GM12874 (cell line): Measurements from ENCODE around the gene IRAK3.

ENCODE experiments used
- CTCF ChIP-seq: IDR thresholded peaks from 2 replicates; pipeline ENCODE4 v1.5.1; 2011; ENCODE audit warnings: low read depth, mild to moderate bottlenecking, control low read depth, low read length, moderate library complexity; ENCODE audit not compliant: insufficient read depth

IRAK3 gene

DNA sequence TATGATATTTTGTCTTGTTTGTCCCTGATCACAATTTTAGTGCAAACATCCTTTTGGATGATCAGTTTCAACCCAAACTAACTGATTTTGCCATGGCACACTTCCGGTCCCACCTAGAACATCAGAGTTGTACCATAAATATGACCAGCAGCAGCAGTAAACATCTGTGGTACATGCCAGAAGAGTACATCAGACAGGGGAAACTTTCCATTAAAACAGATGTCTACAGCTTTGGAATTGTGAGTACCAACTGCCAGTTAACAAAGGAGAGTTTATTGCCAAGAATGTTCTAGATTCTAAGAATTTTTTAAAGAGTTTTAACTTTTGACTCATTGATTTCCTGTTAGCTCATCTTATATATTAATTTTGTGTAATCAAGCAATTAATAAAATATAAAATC is 55.4 kb downstream of the IRAK3 start:
- no peak for TF ChIP-seq CTCF

- no peak for TF ChIP-seq CTCF
Observed at GRCh38 chr12:66247741-66248140, 58.7 kb downstream of the IRAK3 start.

GRCh38 chr12:66251049-66251448 is 62.0 kb downstream of the IRAK3 start:
- no peak for TF ChIP-seq CTCF

DNA sequence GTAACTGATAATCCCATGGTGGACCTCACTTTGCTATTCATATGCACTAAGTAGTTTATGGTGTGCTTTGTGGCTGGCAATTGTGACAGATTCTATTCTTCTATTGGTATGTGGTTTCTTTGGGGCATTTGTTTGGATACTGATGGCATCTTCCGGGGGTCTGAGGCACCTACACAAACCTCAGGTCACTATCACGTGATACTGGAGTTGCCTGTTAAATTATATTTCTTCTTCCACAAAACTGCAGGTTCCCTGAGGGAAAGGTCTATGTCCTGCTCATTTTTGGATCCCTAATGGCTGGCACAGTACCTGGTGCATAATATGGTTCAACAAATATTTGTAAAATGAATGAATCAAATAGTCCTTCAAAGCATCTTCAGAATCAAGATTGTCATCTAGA is 63.8 kb downstream of the IRAK3 start:
- TF ChIP-seq CTCF: no peak

DNA sequence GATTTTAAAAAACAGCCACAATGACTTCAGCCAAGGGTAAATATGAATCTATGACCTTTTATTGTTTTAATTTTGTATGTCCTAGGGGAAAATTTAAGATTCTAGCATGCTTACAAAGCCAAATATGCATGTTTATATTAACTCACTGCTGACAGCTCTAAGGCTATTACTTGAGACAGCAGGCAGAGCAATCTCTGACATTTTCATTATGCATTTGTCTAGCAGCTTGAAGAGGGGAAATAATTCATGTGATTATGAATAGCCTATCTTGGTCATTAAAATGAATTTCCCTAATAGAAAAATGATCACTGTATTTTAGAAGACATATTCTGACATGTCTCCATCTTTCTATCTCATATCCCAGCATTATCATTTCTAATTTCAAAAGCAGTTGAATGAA is 66.7 kb downstream of the IRAK3 start:
- no peak for TF ChIP-seq CTCF

GRCh38 chr12:66258011-66258410 is 69.0 kb downstream of the IRAK3 start:
- no peak for TF ChIP-seq CTCF

DNA sequence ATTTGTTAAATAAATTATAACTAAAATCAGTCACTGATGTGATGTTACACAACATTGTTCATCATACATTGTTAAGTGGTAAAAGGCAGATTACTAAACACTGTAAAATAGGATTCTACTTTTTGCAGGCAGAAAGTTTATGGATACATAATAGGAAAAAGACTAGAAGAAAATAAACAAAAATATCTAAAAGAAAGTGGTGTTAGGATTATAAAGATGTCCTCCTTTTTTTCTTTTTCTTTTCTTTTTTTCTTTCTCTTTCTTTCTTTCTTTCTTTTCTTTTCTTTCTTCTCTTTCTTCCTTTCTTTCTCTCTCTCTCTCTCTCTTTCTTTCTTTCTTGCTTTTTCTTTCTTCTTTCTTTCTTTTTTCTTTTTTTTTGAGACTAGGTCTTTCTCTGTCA is 73.7 kb downstream of the IRAK3 start:
- TF ChIP-seq CTCF: no peak

DNA sequence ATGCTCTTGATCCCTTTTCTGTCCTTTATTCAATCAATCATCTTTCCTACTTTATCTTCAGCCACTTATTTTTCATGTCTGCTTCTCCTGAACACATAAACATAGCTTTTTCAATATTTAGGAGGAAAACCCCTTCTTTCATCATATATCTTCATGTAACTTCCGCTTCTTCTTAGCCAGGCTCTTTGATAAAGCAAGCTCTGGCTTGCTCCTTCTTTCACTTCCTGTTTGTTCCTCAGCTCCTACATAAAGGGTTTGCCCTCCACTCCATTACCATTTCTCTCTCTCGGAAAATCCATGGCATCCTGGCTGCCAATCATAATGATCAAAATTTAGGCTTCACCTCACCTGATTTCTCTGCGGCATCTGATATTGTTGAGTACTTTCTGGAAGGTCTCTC is 79.5 kb downstream of the IRAK3 start:
- TF ChIP-seq CTCF: no peak
